HCT116 (cell line): ENCODE results near the gene FCRL2. TPM values are rescaled to one million over a fixed set of nuclear protein-coding genes. Genes with fewer than 3 reads are reported as not detected.

Source experiments
- ATAC-seq: fragments of 200-7000 bp; cut with Tn5 transposase; 2 replicates; pipeline ENCODE4 v1.9.1; 2020; ENCODE audit warnings: mild to moderate bottlenecking, moderate library complexity
- BruUV-seq: library from RNA; stranded (reverse); fragments of 400-500 nt; replicated peaks from 2 replicates; lab custom pipeline; 2021; lab: Mats Ljungman, UMichigan
- CTCF ChIA-PET: fragments of 300-600 bp; sonication (Branson Sonifier 250); formaldehyde crosslinking; loops from one replicate; lab custom pipeline; 2021; ENCODE audit warnings: antibody characterized with exemption; lab: Charles Lee
- POLR2A ChIA-PET: fragments of 300-600, 350-600 bp; sonication (Branson Sonifier 250); formaldehyde crosslinking; loops from one replicate; lab custom pipeline; 2021; ENCODE audit warnings: antibody characterized with exemption; lab: Charles Lee
- RAD21 ChIA-PET, 2 experiments: fragments of 300-600 bp; sonication (Branson Sonifier 250); formaldehyde crosslinking; loops; one replicate each; lab custom pipeline; 2023; ENCODE audit warnings: low total read pairs in 2 of 2; ENCODE audit not compliant: uncharacterized antibody in 2 of 2, unreplicated experiment in 2 of 2, low non-redundant PET in 1 of 2; lab: Charles Lee
- DNase-seq: peaks from one replicate; pipeline ENCODE4 v3.0.0-alpha.2; 2010; ENCODE audit warnings: low read depth, low spot score
- H2AFZ ChIP-seq: fragments of 200-600 bp; shearing (Covaris generic), sonication (generic); 2 replicates; pipeline ENCODE4 v1.6.1; 2017; ENCODE audit warnings: low read depth, mixed run types, mixed read lengths, antibody characterized with exemption, low read length; ENCODE audit not compliant: poor library complexity, severe bottlenecking
- H3K27ac ChIP-seq: 2 replicates; pipeline ENCODE4 v1.5.1; 2012; ENCODE audit warnings: low read depth, low read length
- H3K27me3 ChIP-seq: fragments of 200-600 bp; sonication (generic); 2 replicates; pipeline ENCODE4 v1.6.1; 2016; ENCODE audit warnings: mixed run types, low read length, mixed read lengths; ENCODE audit not compliant: insufficient read depth
- H3K36me3 ChIP-seq, 2 experiments: fragments of 200-500 bp in 1 of 2; fragments of 200-600 bp in 1 of 2; sonication (Bioruptor generic) in 1 of 2; sonication (generic) in 1 of 2; 2 replicates each; pipeline versions ENCODE4 v1.5.1 to v1.6.1; 2014 to 2016; ENCODE audit warnings: low read length in 2 of 2, inconsistent platforms in 1 of 2, mixed read lengths in 1 of 2, mixed run types in 1 of 2; ENCODE audit not compliant: insufficient read depth in 2 of 2, control insufficient read depth in 1 of 2
- H3K4me1 ChIP-seq, 2 experiments: fragments of 200-600 bp in 1 of 2; sonication (generic) in 1 of 2; 2 replicates each; pipeline versions ENCODE4 v1.5.1 to v1.6.1; 2012 to 2017; ENCODE audit warnings: low read length in 2 of 2, inconsistent platforms in 1 of 2, mild to moderate bottlenecking in 1 of 2, mixed read lengths in 1 of 2, mixed run types in 1 of 2, moderate library complexity in 1 of 2; ENCODE audit not compliant: insufficient read depth in 2 of 2, control insufficient read depth in 1 of 2
- H3K4me2 ChIP-seq: fragments of 200-600 bp; sonication (generic); 2 replicates; pipeline ENCODE4 v1.6.1; 2017; ENCODE audit warnings: mixed run types, low read length, mixed read lengths
- H3K4me3 ChIP-seq, 2 experiments: fragments of 200-600 bp in 1 of 2; sonication (generic) in 1 of 2; replicated peaks in 1 of 2; 2 replicates each; pipeline ENCODE4 v1.5.1; 2011 to 2016; ENCODE audit warnings: low read length in 2 of 2, control low read depth in 1 of 2, low read depth in 1 of 2, mild to moderate bottlenecking in 1 of 2, mixed read lengths in 1 of 2, mixed run types in 1 of 2
- H3K79me2 ChIP-seq: fragments of 200-600 bp; sonication (generic); 2 replicates; pipeline ENCODE4 v1.6.1; 2017; ENCODE audit warnings: mild to moderate bottlenecking, mixed run types, low read length, moderate library complexity, mixed read lengths; ENCODE audit not compliant: insufficient read depth
- H3K9ac ChIP-seq: fragments of 200-600 bp; sonication (generic); 2 replicates; pipeline ENCODE4 v1.6.1; 2016; ENCODE audit warnings: low read length, mixed read lengths
- H3K9me2 ChIP-seq: fragments of 200-600 bp; sonication (generic), shearing (Covaris generic); 2 replicates; pipeline ENCODE4 v1.6.1; 2017; ENCODE audit warnings: mixed run types, mild to moderate bottlenecking, moderate library complexity; ENCODE audit not compliant: insufficient read depth
- H3K9me3 ChIP-seq, 2 experiments: fragments of 200-500 bp in 1 of 2; fragments of 200-600 bp in 1 of 2; sonication (Bioruptor generic) in 1 of 2; sonication (generic) in 1 of 2; 2 replicates each; pipeline ENCODE4 v1.6.1; 2014 to 2017; ENCODE audit warnings: low read length in 2 of 2, mixed read lengths in 2 of 2, inconsistent platforms in 1 of 2, low read depth in 1 of 2, mild to moderate bottlenecking in 1 of 2, mixed run types in 1 of 2, moderate library complexity in 1 of 2; ENCODE audit not compliant: control insufficient read depth in 1 of 2, insufficient read depth in 1 of 2
- H4K20me1 ChIP-seq: fragments of 200-600 bp; sonication (generic), shearing (Covaris generic); 2 replicates; pipeline ENCODE4 v1.6.1; 2017; ENCODE audit warnings: mixed run types, mild to moderate bottlenecking, moderate library complexity; ENCODE audit not compliant: insufficient read depth
- ATF3 ChIP-seq: IDR thresholded peaks from 2 replicates; pipeline ENCODE4 v1.6.1; 2012
- CBX3 ChIP-seq: IDR thresholded peaks from 2 replicates; pipeline ENCODE4 v1.6.1; 2012; ENCODE audit warnings: low read depth
- CEBPB ChIP-seq: IDR thresholded peaks from 2 replicates; pipeline ENCODE4 v1.6.1; 2012; ENCODE audit warnings: low read depth
- EGR1 ChIP-seq: IDR thresholded peaks from 2 replicates; pipeline ENCODE4 v1.6.1; 2012; ENCODE audit warnings: low read depth
- ELF1 ChIP-seq: IDR thresholded peaks from 2 replicates; pipeline ENCODE4 v1.6.1; 2012; ENCODE audit warnings: low read depth, borderline replicate concordance
- EZH2 ChIP-seq: fragments of 200-600 bp; sonication (generic); IDR thresholded peaks from 2 replicates; pipeline ENCODE4 v1.6.1; 2017; ENCODE audit warnings: antibody characterized with exemption, mixed run types
- EZH2phosphoT487 ChIP-seq: fragments of 200-600 bp; IDR thresholded peaks from 2 replicates; pipeline ENCODE4 v1.6.1; 2018; ENCODE audit warnings: antibody characterized with exemption, borderline replicate concordance
- FOSL1 ChIP-seq: IDR thresholded peaks from 2 replicates; pipeline ENCODE4 v1.6.1; 2012; ENCODE audit warnings: low read depth
- MAX ChIP-seq: IDR thresholded peaks from 2 replicates; pipeline ENCODE4 v1.6.1; 2012
- POLR2AphosphoS5 ChIP-seq: IDR thresholded peaks from 2 replicates; pipeline ENCODE4 v1.6.1; 2011; ENCODE audit warnings: mild to moderate bottlenecking, low read depth, low read length, moderate library complexity
- RAD21 ChIP-seq: IDR thresholded peaks from 2 replicates; pipeline ENCODE4 v1.6.1; 2012; ENCODE audit warnings: low read depth, mild to moderate bottlenecking
- SIN3A ChIP-seq: IDR thresholded peaks from 2 replicates; pipeline ENCODE4 v1.6.1; 2012; ENCODE audit warnings: low read depth
- TCF7L2 ChIP-seq: IDR thresholded peaks from 2 replicates; pipeline ENCODE4 v1.7.0; 2011; ENCODE audit warnings: borderline replicate concordance, inconsistent platforms; ENCODE audit not compliant: insufficient read depth, insufficient read length; ENCODE audit errors: extremely low read depth
- ZFX ChIP-seq: fragments of 450-650 bp; IDR thresholded peaks from 2 replicates; pipeline ENCODE4 v1.6.1; 2017
- intact Hi-C: fragments of 100-400 bp; cut with micrococcal nuclease; formaldehyde crosslinking; loops from 2 replicates; pipeline ENCODE4 v1.10.0; 2022
- total RNA-seq: library from RNA; stranded (reverse); gene quantifications from one replicate; pipeline ENCODE4 v1.2.1, GENCODE V29; 2021; ENCODE audit not compliant: unreplicated experiment
- TF ChIP-seq, protein P1 (sequence below): IDR thresholded peaks from 2 replicates; pipeline ENCODE4 v1.6.1; 2011; ENCODE audit warnings: mild to moderate bottlenecking, low read length, moderate library complexity; ENCODE audit not compliant: insufficient replicate concordance; ENCODE audit errors: extremely low read depth
- TF ChIP-seq, protein P2 (sequence below): IDR thresholded peaks from 2 replicates; pipeline ENCODE4 v1.6.1; 2012; ENCODE audit warnings: low read depth
- TF ChIP-seq, protein P3 (sequence below), 3 experiments: fragments of 200-600 bp in 1 of 3; sonication (generic) in 1 of 3; IDR thresholded peaks in 2 of 3; conservative IDR thresholded peaks in 1 of 3; 2 replicates each; pipeline ENCODE4 v1.5.1; 2012 to 2017; ENCODE audit warnings: low read depth in 2 of 3, low read length in 2 of 3, antibody characterized with exemption in 1 of 3, borderline replicate concordance in 1 of 3, control low read depth in 1 of 3, mild to moderate bottlenecking in 1 of 3, mixed read lengths in 1 of 3, mixed run types in 1 of 3, moderate library complexity in 1 of 3; ENCODE audit not compliant: insufficient read depth in 1 of 3

Gene FCRL2
- total RNA-seq, 1 experiment from 2014 or later, result not detected

DNA sequence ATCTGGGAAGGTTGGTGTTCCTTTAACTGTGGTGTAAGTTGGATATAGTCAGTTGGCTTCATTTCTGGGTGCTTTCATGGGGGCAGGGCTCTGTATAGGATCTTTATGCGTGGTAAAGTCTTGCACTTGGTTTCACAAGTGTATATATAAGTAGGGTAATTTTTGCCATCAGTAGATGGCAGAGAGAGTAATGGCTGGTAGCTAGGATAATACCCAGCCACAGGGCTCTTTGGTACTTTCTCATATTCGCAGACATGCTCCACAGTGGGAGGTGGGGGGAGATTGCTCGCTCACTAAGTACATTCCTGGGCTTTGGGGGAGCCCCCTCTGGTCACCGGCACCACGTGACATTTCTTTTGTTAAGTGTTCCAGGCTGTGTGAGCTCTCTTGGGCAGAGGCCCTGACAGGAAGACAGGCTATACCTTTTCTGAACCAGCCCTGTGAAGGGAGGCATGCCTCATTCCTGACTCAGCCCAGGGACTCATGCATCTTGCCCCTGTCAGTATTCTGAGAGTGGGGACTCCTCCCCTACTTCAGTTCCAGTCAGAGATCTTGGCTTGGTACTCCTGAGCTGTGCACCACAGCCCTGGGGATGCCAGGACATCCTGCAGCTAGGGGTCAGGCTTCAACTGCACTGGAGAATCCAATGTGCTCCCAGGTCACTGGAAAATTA, 37.6 kb downstream of the FCRL2 start:
- DNase-seq (no peak), ATAC-seq (no peak; the same call in 1 of the 2 replicates)
- Histone ChIP-seq H3K79me2 (no peaks in the 10 kb centered on the region), H3K9me2 (no peaks in the 10 kb centered on the region), H3K9ac (no peak overlapping the region), H3K4me2 (no peak overlapping the region), H3K4me3 (no peak overlapping the region), H3K27me3 (no peaks in the 10 kb centered on the region; the same call in 1 of the 2 replicates), H3K27ac (no peak overlapping the region), H4K20me1 (no peaks in the 10 kb centered on the region), H3K9me3 (no peaks in the 10 kb centered on the region), H3K36me3 (no peaks in the 10 kb centered on the region), H2AFZ (no peak overlapping the region), H3K4me1 (no peaks in the 10 kb centered on the region)
- ChIA-PET POLR2A (no interaction called here), RAD21 (no interaction called here), CTCF (no interaction called here)
- TF ChIP-seq, protein P1, sequence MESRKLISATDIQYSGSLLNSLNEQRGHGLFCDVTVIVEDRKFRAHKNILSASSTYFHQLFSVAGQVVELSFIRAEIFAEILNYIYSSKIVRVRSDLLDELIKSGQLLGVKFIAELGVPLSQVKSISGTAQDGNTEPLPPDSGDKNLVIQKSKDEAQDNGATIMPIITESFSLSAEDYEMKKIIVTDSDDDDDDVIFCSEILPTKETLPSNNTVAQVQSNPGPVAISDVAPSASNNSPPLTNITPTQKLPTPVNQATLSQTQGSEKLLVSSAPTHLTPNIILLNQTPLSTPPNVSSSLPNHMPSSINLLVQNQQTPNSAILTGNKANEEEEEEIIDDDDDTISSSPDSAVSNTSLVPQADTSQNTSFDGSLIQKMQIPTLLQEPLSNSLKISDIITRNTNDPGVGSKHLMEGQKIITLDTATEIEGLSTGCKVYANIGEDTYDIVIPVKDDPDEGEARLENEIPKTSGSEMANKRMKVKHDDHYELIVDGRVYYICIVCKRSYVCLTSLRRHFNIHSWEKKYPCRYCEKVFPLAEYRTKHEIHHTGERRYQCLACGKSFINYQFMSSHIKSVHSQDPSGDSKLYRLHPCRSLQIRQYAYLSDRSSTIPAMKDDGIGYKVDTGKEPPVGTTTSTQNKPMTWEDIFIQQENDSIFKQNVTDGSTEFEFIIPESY, result no peak
- no peak for TF ChIP-seq SIN3A
- TF ChIP-seq, protein P2, sequence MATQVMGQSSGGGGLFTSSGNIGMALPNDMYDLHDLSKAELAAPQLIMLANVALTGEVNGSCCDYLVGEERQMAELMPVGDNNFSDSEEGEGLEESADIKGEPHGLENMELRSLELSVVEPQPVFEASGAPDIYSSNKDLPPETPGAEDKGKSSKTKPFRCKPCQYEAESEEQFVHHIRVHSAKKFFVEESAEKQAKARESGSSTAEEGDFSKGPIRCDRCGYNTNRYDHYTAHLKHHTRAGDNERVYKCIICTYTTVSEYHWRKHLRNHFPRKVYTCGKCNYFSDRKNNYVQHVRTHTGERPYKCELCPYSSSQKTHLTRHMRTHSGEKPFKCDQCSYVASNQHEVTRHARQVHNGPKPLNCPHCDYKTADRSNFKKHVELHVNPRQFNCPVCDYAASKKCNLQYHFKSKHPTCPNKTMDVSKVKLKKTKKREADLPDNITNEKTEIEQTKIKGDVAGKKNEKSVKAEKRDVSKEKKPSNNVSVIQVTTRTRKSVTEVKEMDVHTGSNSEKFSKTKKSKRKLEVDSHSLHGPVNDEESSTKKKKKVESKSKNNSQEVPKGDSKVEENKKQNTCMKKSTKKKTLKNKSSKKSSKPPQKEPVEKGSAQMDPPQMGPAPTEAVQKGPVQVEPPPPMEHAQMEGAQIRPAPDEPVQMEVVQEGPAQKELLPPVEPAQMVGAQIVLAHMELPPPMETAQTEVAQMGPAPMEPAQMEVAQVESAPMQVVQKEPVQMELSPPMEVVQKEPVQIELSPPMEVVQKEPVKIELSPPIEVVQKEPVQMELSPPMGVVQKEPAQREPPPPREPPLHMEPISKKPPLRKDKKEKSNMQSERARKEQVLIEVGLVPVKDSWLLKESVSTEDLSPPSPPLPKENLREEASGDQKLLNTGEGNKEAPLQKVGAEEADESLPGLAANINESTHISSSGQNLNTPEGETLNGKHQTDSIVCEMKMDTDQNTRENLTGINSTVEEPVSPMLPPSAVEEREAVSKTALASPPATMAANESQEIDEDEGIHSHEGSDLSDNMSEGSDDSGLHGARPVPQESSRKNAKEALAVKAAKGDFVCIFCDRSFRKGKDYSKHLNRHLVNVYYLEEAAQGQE, result no peak
- TF ChIP-seq RAD21, result no peak
- no peak for TF ChIP-seq ATF3
- TF ChIP-seq EZH2phosphoT487, result no peak
- TF ChIP-seq EZH2, result no peak
- no peak for TF ChIP-seq TCF7L2
- TF ChIP-seq CBX3, result no peak
- no peak for TF ChIP-seq MAX
- no peak for TF ChIP-seq ZFX
- TF ChIP-seq ELF1, result no peak
- TF ChIP-seq CEBPB, result no peak
- no peak for TF ChIP-seq EGR1
- no peak for TF ChIP-seq FOSL1
- TF ChIP-seq, protein P3, sequence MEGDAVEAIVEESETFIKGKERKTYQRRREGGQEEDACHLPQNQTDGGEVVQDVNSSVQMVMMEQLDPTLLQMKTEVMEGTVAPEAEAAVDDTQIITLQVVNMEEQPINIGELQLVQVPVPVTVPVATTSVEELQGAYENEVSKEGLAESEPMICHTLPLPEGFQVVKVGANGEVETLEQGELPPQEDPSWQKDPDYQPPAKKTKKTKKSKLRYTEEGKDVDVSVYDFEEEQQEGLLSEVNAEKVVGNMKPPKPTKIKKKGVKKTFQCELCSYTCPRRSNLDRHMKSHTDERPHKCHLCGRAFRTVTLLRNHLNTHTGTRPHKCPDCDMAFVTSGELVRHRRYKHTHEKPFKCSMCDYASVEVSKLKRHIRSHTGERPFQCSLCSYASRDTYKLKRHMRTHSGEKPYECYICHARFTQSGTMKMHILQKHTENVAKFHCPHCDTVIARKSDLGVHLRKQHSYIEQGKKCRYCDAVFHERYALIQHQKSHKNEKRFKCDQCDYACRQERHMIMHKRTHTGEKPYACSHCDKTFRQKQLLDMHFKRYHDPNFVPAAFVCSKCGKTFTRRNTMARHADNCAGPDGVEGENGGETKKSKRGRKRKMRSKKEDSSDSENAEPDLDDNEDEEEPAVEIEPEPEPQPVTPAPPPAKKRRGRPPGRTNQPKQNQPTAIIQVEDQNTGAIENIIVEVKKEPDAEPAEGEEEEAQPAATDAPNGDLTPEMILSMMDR (IDR thresholded peaks at IDR 0.05 in 2 of 3, conservative IDR thresholded peaks at IDR 0.05 in 1 of 3; ENCODE audit: borderline replicate concordance in 1 of 3, insufficient read depth in 1 of 3, low read depth in 2 of 3, low read length in 2 of 3), result no peak
- no peak for TF ChIP-seq POLR2AphosphoS5
- no TSS peak for BruUV-seq
- intact Hi-C loops, result no loop called here
